Activated CD4-positive, CD25-positive, alpha-beta regulatory T cell treated with anti-CD3 and anti-CD28 coated beads, Interleukin-2, amount 50 U/mL, for 16 hours (primary cell): ENCODE data around the gene IVNS1ABP.
"Not testable (repeated sequence)": the region's sequence is repeated elsewhere in the genome, so short reads cannot be mapped to it uniquely, and the experiment has no call there.

ENCODE experiments used
- DNase-seq: peaks from one replicate; pipeline ENCODE4 v3.0.0-alpha.2; 2020; ENCODE audit warnings: low read depth, low spot score

The IVNS1ABP gene

GRCh38 chr1:185317034-185317885 lies at the start of gene IVNS1ABP:
IVNS1ABP (minus strand) TSS chr1:185317243; CDS start chr1:185309493, 7,750 bp downstream.
- peak; percentile 90 for DNase-seq

DNA sequence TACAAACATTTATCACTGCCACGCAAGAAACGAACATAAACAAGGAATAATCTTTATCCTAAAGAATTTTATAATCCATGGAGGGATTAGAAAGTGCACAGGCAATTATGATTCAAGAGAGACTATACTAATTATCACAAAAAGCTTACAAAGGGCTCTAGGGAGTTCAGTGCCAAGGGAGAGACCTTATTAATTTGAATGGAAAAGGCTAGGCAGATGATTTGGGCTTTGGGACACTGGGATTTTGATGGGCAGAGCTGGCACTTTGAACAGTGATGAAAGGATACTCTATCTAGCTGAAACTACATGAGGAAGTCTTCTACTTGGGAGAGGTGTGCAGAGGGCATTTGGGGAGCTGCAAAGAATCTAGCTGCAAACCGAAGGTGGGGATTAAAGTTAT lies 48.9 kb upstream of the IVNS1ABP start:
- DNase-seq = no peak

DNA sequence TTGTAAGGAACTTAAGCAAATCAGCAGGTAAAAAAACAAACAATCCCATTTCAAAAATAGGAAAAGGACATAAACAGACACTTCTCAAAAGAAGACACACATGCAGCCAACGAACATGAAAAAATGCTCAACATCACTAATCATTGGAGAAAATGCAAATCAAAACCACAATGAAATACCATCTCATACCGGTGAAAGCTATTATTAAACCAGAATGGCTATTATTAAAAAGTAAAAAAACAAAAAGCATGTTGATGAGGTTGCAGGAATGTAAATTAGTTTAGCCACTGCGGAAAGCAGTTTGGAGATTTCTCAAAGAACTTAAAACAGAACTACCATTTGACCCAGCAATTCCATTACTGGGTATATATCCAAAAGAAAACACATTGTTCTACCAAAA lies 47.5 kb upstream of the IVNS1ABP start:
- not testable (repeated sequence) for DNase-seq

GRCh38 chr1:185363205-185363604 lies 46.2 kb upstream of the IVNS1ABP start:
- no peak for DNase-seq

- no peak for DNase-seq
Observed at GRCh38 chr1:185360714-185361113, 43.7 kb upstream of the IVNS1ABP start.

DNA sequence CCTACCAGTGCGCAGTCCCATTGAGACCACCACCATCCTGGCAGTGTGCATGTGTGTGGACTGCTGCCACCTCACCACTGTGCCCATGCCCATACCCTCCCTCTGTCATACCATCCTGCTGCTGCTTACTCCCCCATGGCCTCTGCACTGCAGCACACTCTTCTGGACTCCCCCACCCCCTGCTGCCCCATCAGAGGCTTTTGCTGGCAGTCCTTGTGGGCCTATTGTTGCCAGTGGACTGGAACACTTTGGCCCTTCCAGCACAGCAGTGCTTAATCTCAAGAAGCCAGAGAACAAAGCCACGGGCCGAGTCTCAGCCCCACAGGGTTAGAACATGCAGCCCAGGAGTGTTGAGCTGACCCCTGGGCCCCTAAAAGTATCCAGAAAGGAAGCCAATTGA lies 41.9 kb upstream of the IVNS1ABP start:
- DNase-seq = no peak

DNA sequence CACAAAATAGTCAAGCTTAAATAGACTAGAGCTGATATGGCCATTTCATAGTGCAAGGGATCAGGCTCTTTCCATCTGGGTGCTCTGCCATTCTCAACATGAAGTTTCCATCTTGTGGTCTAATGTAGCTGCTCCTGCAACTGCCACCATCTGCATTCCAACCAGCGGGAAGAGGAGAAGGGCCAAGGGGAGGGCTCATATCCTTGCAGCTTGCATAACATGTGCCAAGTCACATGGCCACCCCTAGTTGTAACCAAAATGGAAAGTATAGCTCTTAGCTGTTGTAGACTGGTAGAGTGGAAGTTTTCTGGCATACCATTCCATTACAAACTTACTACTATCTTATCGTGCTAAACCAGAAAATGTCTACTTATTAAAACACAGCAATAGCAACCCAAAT lies 38.9 kb upstream of the IVNS1ABP start:
- no peak for DNase-seq

DNA sequence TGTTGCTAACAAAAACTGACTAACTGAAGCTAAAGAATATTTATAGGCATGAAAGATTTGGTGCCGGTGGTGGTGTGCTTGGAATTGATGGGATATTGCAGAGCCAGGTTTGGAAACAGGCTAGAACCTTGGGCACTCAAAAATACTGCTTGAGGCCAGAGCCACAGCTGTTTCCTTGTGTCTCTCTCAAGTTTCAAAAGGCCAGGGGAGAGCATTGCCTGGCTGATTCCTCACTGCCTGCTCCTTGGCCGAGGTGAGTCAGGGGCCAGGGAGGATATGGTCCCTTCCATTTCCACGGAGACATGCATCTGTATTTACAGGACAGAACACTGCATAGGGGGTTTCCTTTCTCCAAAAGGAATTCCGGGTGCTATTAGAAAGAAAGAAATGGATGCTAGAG lies 36.1 kb upstream of the IVNS1ABP start:
- DNase-seq = no peak

- no peak for DNase-seq
Observed at GRCh38 chr1:185351734-185352466, 34.9 kb upstream of the IVNS1ABP start.

- DNase-seq = no peak
Observed at GRCh38 chr1:185350027-185350442, 33.0 kb upstream of the IVNS1ABP start.

GRCh38 chr1:185349556-185349955 lies 32.5 kb upstream of the IVNS1ABP start:
- no peak for DNase-seq

GRCh38 chr1:185348985-185349384 lies 31.9 kb upstream of the IVNS1ABP start:
- DNase-seq = no peak

GRCh38 chr1:185348296-185348695 lies 31.3 kb upstream of the IVNS1ABP start:
- no peak for DNase-seq

DNA sequence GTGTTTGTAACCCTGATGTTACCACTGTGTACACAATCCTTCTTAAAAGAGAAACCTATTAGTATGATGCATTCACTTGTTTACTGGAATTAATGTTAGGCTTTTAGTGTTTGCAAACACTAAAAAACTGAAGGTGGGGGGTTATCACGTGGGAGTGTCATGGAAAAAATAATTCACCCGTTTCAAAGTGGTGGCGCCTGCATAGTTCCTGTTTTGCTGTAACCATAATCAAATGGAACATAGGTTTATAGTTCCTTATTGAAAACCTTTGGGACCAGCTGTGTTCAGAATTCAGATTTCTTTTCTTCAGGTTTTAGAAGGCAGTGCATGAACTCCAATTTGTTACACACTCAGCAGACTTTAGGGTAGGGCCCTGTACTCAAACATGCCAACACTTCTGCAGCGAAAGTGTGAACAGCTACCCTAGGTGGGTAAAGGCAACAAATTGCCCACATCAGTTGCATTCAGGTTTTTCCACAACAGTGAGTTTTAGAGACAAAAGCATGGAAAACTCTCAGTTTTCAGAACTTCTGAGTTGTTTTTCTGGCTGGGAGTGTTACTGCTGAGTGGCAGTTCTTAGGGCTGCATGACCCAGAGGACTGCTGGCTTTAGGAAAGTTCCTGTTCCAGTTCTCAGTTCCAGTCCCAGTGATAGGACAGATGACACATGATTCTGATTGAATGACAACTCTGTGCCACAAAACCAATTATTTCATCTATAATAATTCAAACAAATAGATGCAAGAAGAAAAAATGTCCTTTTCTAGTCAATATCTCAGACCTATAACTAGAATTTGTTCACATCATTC lies 29.1 kb upstream of the IVNS1ABP start:
- no peak for DNase-seq

DNA sequence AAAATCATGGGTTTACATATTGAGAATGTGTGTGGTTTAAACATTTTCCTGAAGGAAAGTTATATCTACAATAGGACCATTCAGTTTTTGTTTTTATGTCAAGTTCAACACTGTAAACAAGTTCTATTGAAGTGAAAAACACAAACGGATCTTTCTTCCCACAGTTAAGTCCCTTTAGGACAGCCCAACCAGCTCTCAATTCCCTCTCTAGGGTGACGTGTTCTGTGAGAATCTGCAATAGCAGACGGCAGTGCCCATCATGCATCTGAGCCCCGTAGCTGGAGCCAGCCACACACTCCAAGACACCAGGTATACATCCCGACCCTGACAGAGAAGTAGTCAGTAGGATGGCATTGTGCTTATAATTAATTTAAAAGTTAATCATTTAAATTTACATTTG lies 26.3 kb upstream of the IVNS1ABP start:
- DNase-seq = no peak

GRCh38 chr1:185342672-185343259 lies 25.7 kb upstream of the IVNS1ABP start:
- DNase-seq = no peak

- DNase-seq = no peak
Observed at GRCh38 chr1:185342017-185342416, 25.0 kb upstream of the IVNS1ABP start.

- DNase-seq = no peak
Observed at GRCh38 chr1:185341196-185341781, 24.2 kb upstream of the IVNS1ABP start.

GRCh38 chr1:185338719-185339622 lies 21.9 kb upstream of the IVNS1ABP start:
- DNase-seq = no peak

GRCh38 chr1:185337246-185337645 lies 20.2 kb upstream of the IVNS1ABP start:
- DNase-seq = no peak
